T-helper 2 cell (primary cell): ENCODE data around the gene DST.
"Not testable (repeated sequence)": the region's sequence is repeated elsewhere in the genome, so short reads cannot be mapped to it uniquely, and the experiment has no call there.

Experiments
- DNase-seq, 5 experiments: peaks; one replicate each; pipeline versions ENCODE4 v3.0.0 to v3.0.0-alpha.2; 2012 to 2022

DST gene

DNA sequence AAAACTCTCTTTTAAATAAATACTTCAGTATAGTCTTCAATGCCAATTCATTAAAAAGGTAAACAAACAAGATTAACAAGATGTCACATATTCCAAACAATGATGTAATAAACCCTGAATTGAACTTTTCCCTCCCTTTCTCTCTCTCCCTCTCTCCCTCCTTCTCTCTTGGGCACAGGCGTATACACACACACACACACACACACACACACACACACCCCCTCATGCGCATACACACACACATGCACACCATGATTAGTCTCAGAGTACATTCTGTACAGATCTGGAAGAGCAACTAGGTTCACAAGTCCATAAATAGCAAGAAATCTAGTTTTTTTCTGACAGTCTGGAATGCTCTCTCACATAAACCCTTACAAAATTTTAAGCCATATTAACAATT lies 128.3 kb downstream of the DST start:
- DNase-seq = no peak

GRCh38 chr6:56513631-56514030 lies 129.1 kb downstream of the DST start:
- DNase-seq = no peak

GRCh38 chr6:56511591-56511990 lies 131.1 kb downstream of the DST start:
- no peak for DNase-seq

- DNase-seq = no peak
Observed at GRCh38 chr6:56510984-56511531, 131.6 kb downstream of the DST start.

GRCh38 chr6:56509031-56509430 lies 133.7 kb downstream of the DST start:
- no peak for DNase-seq

- DNase-seq = no peak
Observed at GRCh38 chr6:56507517-56507916, 135.2 kb downstream of the DST start.

- DNase-seq = no peak
Observed at GRCh38 chr6:56505512-56506260, 137.0 kb downstream of the DST start.

GRCh38 chr6:56501993-56502392 lies 140.7 kb downstream of the DST start:
- no peak for DNase-seq

- DNase-seq = no peak
Observed at GRCh38 chr6:56499095-56499494, 143.6 kb downstream of the DST start.

- no peak for DNase-seq
Observed at GRCh38 chr6:56497691-56498090, 145.0 kb downstream of the DST start.

DNA sequence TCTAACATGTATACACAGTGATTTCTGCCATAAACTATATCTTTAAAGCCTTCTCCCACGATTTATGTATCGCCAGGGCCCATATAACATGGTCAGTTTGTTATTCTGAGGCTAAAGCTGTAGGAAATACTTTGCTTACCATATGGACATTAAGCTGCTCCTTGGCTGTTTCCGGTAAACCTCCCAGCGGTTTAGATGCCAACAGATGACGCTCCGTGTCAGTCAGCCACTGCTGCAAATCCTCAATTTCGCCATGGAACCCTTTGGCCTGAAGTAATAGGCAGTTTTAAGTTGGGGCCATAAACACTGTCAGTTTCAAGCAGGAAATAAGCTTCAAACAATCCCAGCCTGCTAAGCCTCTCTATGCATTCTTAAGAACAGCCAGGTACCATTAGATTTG lies 145.4 kb downstream of the DST start:
- no peak for DNase-seq

DNA sequence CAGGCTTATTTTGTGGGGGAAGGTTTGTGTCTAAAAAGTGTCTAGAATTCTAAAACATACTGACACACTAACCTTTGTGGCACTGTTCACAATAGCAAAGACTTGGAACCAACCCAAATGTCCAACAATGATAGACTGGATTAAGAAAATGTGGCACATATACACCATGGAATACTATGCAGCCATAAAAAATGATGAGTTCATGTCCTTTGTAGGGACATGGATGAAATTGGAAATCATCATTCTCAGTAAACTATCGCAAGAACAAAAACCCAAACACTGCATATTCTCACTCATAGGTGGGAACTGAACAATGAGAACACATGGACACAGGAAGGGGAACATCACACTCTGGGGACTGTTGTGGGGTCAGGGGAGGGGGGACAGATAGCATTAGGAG lies 146.0 kb downstream of the DST start:
- not testable (repeated sequence) for DNase-seq

DNA sequence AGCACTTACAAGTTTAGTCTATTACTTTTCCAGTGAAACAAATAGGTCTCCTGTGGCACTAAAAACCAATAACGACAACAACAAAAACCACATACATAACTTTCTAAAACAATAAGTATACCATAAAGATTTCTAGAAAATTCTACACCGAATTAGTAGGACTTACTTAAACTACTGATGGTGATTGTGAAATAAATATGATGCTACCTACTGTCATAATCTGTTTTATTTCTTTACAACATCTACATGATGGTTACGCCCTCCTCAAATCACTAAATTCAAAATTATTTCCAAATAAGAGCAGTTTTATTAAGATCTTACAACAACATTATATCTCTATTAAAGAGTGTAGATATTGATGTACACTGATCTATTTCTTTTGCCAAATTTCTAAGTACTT lies 147.0 kb downstream of the DST start:
- DNase-seq = no peak

DNA sequence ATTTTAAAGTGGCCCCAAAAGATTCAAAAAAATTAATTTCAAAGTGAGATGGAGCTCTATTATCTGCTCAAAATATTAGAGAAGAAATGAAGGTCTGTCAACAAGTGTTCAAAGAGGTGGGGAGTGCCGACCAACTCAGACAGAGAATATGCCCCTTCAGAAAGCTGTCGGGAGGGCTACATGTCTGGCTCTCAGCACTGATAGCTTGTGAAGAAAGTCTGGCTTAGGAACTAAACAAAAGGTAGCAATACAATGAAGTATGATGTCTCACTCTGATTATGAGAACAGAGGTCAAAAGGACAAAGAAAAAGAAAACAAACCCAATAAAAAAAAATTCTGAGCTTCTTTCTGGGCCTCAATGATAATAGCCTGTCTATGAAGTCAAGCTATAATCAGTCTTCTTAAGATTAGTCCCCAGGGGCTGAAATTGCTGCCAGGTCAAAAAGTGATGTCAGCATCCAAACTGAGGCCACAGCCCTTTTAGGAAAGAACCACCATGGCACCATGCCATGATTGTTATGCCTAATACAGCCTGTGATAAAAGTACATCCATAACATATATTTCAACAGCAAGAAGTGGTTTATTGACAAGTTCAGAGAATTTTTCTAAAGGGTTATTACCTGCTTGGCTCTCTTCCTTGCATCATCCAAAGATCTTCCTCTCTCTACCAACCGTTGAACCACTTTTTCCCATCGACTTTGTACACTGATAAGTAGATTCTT lies 150.9 kb downstream of the DST start:
- DNase-seq = no peak

- no peak for DNase-seq
Observed at GRCh38 chr6:56490993-56491392, 151.7 kb downstream of the DST start.

DNA sequence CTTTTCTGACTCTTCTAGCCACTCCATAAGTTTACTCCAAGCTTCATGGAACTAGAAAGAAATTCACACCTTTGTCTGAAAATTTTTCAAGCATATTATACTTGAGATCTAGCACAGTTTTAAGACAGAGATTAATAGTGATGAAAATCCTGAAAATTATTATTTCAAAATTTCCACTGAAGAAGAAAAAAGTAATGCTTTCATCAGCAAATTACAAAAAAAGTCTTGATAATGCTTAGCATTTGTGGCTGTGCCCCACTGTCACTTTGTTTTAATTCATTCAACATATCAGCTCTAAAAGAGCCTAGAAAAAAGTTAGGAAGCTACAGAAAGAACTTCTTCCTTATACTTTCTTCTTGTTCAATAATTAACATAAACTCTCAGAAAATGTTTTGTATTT lies 153.1 kb downstream of the DST start:
- no peak for DNase-seq

- DNase-seq = no peak
Observed at GRCh38 chr6:56488281-56488680, 154.4 kb downstream of the DST start.

DNA sequence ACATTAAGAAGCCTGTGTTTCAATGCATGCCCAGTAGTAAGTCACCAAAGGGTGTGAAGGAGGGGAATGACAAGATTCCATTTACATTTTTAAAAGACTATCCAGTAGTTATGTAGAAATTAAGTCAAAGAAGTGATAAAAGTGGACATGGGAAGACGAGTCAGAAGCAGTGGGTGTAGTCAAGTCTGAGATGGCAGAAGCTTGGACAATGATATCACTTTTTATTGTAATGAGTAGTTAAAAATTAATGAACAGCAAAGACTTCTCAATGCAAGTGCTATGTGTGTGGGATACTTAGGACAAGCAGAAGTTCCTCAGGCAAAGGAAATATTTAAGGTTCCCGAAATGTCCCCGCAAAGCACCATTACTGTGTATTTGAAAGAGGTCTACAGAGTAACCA lies 156.0 kb downstream of the DST start:
- no peak for DNase-seq

- no peak for DNase-seq
Observed at GRCh38 chr6:56484669-56485068, 158.0 kb downstream of the DST start.

DNA sequence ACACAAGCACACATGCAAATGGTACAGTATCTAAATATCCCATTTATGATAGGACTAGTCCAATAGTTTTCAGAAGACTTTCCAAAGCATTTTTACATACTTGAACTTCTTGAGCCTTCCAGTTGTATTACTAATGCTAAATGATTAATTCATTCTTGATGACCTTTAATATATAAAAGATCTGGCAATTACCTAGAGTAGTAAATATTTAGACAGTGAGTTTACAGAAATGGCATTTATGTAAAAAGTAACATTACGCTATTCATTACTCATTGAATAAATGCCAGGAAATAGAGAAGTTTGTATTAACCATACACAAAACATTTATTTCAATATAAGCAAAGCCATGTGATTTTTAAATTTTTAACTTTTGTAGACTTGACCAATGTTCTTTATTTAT lies 158.8 kb downstream of the DST start:
- no peak for DNase-seq

DNA sequence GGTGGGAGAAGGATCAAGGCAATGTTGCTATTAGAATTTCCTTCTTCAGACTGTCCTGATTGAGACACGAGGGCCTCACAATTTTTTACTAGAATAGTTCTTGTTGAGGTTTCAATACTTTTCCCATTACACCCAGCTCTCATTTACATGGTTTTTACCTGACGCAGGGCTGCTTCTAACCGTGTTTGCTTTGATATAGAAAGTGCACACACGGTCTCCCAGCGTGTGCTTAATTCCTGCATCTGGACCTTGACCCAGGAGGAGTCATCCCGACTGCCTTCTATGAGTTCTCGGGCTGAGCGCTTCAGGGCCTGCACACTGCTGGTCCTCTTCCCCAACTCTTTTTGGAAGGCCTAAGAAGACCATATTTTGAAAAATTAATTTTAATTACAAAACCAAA lies 160.2 kb downstream of the DST start:
- no peak for DNase-seq

GRCh38 chr6:56481957-56482356 lies 160.7 kb downstream of the DST start:
- DNase-seq = no peak

- DNase-seq = no peak
Observed at GRCh38 chr6:56480654-56481337, 161.9 kb downstream of the DST start.

DNA sequence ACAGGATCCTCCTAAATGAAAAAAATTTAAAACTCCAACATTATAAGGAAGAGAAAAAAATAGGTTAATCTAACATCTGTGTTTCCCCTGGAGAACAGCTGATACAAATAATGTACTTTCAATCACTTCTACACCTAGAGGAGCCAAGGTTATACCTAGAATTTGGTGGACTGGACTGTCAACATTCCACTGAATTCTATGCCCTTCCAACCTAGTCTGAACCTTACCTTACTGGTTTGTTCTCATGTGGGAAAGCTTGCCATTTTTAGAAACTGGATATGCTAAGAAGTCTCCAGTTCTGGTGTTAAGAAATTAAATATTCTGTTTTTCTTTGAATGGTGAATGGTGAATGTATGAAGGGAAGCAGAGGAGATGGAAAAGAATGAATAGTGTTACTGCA lies 162.4 kb downstream of the DST start:
- DNase-seq = no peak
